HCT116 (cell line): ENCODE results near the gene CILP2.

Experiments used
- POLR2A ChIP-seq: IDR thresholded peaks from 2 replicates; pipeline ENCODE4 v1.7.0; 2011; ENCODE audit warnings: borderline replicate concordance; ENCODE audit not compliant: insufficient read depth, insufficient read length; ENCODE audit errors: extremely low read depth
- SP1 ChIP-seq: IDR thresholded peaks from 2 replicates; pipeline ENCODE4 v1.6.1; 2012; ENCODE audit warnings: low read depth
- TF ChIP-seq, protein P1 (sequence below), 3 experiments: fragments of 200-600 bp in 1 of 3; sonication (generic) in 1 of 3; IDR thresholded peaks in 2 of 3; conservative IDR thresholded peaks in 1 of 3; 2 replicates each; pipeline ENCODE4 v1.5.1; 2012 to 2017; ENCODE audit warnings: low read depth in 2 of 3, low read length in 2 of 3, antibody characterized with exemption in 1 of 3, borderline replicate concordance in 1 of 3, control low read depth in 1 of 3, mild to moderate bottlenecking in 1 of 3, mixed read lengths in 1 of 3, mixed run types in 1 of 3, moderate library complexity in 1 of 3; ENCODE audit not compliant: insufficient read depth in 1 of 3

- TF ChIP-seq POLR2A = no peak
- TF ChIP-seq, protein P1, sequence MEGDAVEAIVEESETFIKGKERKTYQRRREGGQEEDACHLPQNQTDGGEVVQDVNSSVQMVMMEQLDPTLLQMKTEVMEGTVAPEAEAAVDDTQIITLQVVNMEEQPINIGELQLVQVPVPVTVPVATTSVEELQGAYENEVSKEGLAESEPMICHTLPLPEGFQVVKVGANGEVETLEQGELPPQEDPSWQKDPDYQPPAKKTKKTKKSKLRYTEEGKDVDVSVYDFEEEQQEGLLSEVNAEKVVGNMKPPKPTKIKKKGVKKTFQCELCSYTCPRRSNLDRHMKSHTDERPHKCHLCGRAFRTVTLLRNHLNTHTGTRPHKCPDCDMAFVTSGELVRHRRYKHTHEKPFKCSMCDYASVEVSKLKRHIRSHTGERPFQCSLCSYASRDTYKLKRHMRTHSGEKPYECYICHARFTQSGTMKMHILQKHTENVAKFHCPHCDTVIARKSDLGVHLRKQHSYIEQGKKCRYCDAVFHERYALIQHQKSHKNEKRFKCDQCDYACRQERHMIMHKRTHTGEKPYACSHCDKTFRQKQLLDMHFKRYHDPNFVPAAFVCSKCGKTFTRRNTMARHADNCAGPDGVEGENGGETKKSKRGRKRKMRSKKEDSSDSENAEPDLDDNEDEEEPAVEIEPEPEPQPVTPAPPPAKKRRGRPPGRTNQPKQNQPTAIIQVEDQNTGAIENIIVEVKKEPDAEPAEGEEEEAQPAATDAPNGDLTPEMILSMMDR (IDR thresholded peaks at IDR 0.05 in 2 of 3, conservative IDR thresholded peaks at IDR 0.05 in 1 of 3; ENCODE audit: borderline replicate concordance in 1 of 3, insufficient read depth in 1 of 3, low read depth in 2 of 3, low read length in 2 of 3) = peak in 1 of 3 experiments; percentile 15; a peak in 2 of 6 replicates
- no peak for TF ChIP-seq SP1
Measured at GRCh38 chr19:19493841-19494546, 44.1 kb upstream of the CILP2 start.
